ENCODE measurements around the gene TEX35. TPM values are rescaled to one million over a fixed set of nuclear protein-coding genes. Genes with fewer than 3 reads are reported as not detected.

Gene TEX35
- total and polyA plus RNA-seq, 9 donors = not detected

GRCh38 chr1:178490967-178491366 is 21.9 kb upstream of the TEX35 start:
- H3K9me3 ChIP-seq = no peaks in the 10 kb centered on the region
- TF ChIP-seq POLR2A (IDR thresholded peaks at IDR 0.05) (no peak), EP300 (IDR thresholded peaks at IDR 0.05) (no peak)
- TF ChIP-seq, protein P1, sequence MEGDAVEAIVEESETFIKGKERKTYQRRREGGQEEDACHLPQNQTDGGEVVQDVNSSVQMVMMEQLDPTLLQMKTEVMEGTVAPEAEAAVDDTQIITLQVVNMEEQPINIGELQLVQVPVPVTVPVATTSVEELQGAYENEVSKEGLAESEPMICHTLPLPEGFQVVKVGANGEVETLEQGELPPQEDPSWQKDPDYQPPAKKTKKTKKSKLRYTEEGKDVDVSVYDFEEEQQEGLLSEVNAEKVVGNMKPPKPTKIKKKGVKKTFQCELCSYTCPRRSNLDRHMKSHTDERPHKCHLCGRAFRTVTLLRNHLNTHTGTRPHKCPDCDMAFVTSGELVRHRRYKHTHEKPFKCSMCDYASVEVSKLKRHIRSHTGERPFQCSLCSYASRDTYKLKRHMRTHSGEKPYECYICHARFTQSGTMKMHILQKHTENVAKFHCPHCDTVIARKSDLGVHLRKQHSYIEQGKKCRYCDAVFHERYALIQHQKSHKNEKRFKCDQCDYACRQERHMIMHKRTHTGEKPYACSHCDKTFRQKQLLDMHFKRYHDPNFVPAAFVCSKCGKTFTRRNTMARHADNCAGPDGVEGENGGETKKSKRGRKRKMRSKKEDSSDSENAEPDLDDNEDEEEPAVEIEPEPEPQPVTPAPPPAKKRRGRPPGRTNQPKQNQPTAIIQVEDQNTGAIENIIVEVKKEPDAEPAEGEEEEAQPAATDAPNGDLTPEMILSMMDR (IDR thresholded peaks at IDR 0.05) = no peak
- 84 to 97% (median 89%) methylated on average over 9 of the region's 9 CpGs for WGBS, 3 donors
- no peak for DNase-seq
- H3K4me3 ChIP-seq = no peak overlapping the region
- intact Hi-C loops (cut with DNase I) = no loop called here
- no peaks in the 10 kb centered on the region for H3K27me3 ChIP-seq
- H3K36me3 ChIP-seq = no peaks in the 10 kb centered on the region
- no peak overlapping the region for H3K27ac ChIP-seq
- H3K4me1 ChIP-seq (ENCODE audit: insufficient read depth) = no peaks in the 10 kb centered on the region

DNA sequence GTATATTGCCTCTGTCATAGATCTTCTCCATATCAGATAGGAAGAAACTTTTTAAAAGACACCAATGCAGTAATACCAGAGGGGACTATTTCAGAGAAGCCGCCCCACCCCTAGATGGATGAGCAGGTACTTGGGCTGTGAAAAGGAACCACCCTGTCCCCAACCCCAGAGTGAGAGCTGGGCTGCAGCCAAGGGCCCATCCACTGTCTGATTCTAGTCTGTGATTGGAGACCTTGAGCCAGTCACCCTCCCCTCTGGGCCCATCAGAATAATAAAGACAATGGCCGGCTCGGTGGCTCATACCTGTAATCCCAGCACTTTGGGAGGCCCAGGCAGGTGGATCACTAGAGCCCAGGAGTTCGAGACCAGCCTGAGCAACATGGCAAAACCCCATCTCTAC is 21.2 kb upstream of the TEX35 start:
- intact Hi-C loops (cut with DNase I) = no loop called here
- Histone ChIP-seq H3K4me1 (ENCODE audit: insufficient read depth) (no peaks in the 10 kb centered on the region), H3K27ac (no peak overlapping the region), H3K9me3 (no peaks in the 10 kb centered on the region), H3K27me3 (no peaks in the 10 kb centered on the region), H3K36me3 (no peaks in the 10 kb centered on the region), H3K4me3 (no peak overlapping the region)
- DNase-seq = no peak
- 91 to 95% (median 94%) methylated on average over 4 of the region's 4 CpGs for WGBS, 3 donors
- TF ChIP-seq EP300 (IDR thresholded peaks at IDR 0.05) (no peak), POLR2A (IDR thresholded peaks at IDR 0.05) (no peak)
- TF ChIP-seq, protein P1 (IDR thresholded peaks at IDR 0.05) = no peak

GRCh38 chr1:178492341-178492740 is 20.6 kb upstream of the TEX35 start:
- Histone ChIP-seq H3K27me3 (no peaks in the 10 kb centered on the region), H3K4me3 (no peak overlapping the region), H3K9me3 (no peaks in the 10 kb centered on the region), H3K36me3 (no peaks in the 10 kb centered on the region), H3K27ac (no peak overlapping the region), H3K4me1 (ENCODE audit: insufficient read depth) (no peaks in the 10 kb centered on the region)
- TF ChIP-seq POLR2A (IDR thresholded peaks at IDR 0.05) = no peak
- TF ChIP-seq, protein P1 (IDR thresholded peaks at IDR 0.05) = no peak
- no peak for TF ChIP-seq EP300 (IDR thresholded peaks at IDR 0.05)
- WGBS, 3 donors = 80 to 86% (median 82%) methylated on average over 11 of the region's 11 CpGs
- intact Hi-C loops (cut with DNase I) = no loop called here
- DNase-seq = no peak

- intact Hi-C loops (cut with DNase I) = no loop called here
- Histone ChIP-seq H3K27ac (no peak overlapping the region), H3K9me3 (no peaks in the 10 kb centered on the region), H3K27me3 (no peaks in the 10 kb centered on the region), H3K4me1 (ENCODE audit: insufficient read depth) (no peaks in the 10 kb centered on the region), H3K36me3 (no peaks in the 10 kb centered on the region), H3K4me3 (no peak overlapping the region)
- DNase-seq = no peak
- 92 to 94% (median 94%) methylated on average over 16 of the region's 16 CpGs for WGBS, 3 donors
- TF ChIP-seq POLR2A (IDR thresholded peaks at IDR 0.05) (no peak), EP300 (IDR thresholded peaks at IDR 0.05) (no peak)
- TF ChIP-seq, protein P1 (IDR thresholded peaks at IDR 0.05) = no peak
Measured at GRCh38 chr1:178493301-178493741, 19.6 kb upstream of the TEX35 start.

Data from ovary (tissue), 9 donors.